GM18909 (cell line): Measurements from ENCODE around the gene KRTAP1-5.
"Not testable (repeated sequence)": the region's sequence is repeated elsewhere in the genome, so short reads cannot be mapped to it uniquely, and the experiment has no call there.

Source experiments
- ATAC-seq: cut with Tn5 transposase; IDR thresholded peaks from one replicate; pipeline ENCODE4 v1.9.1; 2021; ENCODE audit warnings: mild to moderate bottlenecking; ENCODE audit not compliant: unreplicated experiment, poor library complexity

Gene KRTAP1-5

GRCh38 chr17:41026715-41027471 lies at the start of gene KRTAP1-5:
KRTAP1-5 (minus strand) TSS chr17:41027208; CDS start chr17:41027155, 53 bp downstream.
- no peak for ATAC-seq

GRCh38 chr17:41076788-41077187 lies 49.8 kb upstream of the KRTAP1-5 start:
- no peak for ATAC-seq

GRCh38 chr17:41073676-41074075 lies 46.7 kb upstream of the KRTAP1-5 start:
- ATAC-seq: no peak

- no peak for ATAC-seq
These were observed 44.8 kb upstream of the KRTAP1-5 start for GRCh38 chr17:41071606-41072360.

- ATAC-seq: no peak
These were observed 42.0 kb upstream of the KRTAP1-5 start for GRCh38 chr17:41069031-41069430.

- ATAC-seq: no peak
These were observed 40.3 kb upstream of the KRTAP1-5 start for GRCh38 chr17:41067281-41067680.

- no peak for ATAC-seq
These were observed 39.0 kb upstream of the KRTAP1-5 start, which contains the start of gene KRTAP2-4 for GRCh38 chr17:41065829-41066624. KRTAP2-4 (minus strand) TSS chr17:41065879; CDS start chr17:41065845, 34 bp downstream.

GRCh38 chr17:41065016-41065689 lies 38.1 kb upstream of the KRTAP1-5 start:
- not testable (repeated sequence) for ATAC-seq

GRCh38 chr17:41064301-41064700 lies 37.3 kb upstream of the KRTAP1-5 start:
- ATAC-seq: no peak

GRCh38 chr17:41063449-41063848 lies 36.4 kb upstream of the KRTAP1-5 start:
- no peak for ATAC-seq

GRCh38 chr17:41061964-41062363 lies 35.0 kb upstream of the KRTAP1-5 start:
- no peak for ATAC-seq

GRCh38 chr17:41060052-41060604 lies 33.1 kb upstream of the KRTAP1-5 start, which contains the start of gene KRTAP2-3:
KRTAP2-3 (minus strand) TSS chr17:41060114; CDS start chr17:41060050, 64 bp downstream.
- no peak for ATAC-seq

GRCh38 chr17:41059276-41060051 lies 32.5 kb upstream of the KRTAP1-5 start:
- not testable (repeated sequence) for ATAC-seq

GRCh38 chr17:41058741-41059140 lies 31.7 kb upstream of the KRTAP1-5 start:
- no peak for ATAC-seq

- ATAC-seq: no peak
These were observed 30.5 kb upstream of the KRTAP1-5 start for GRCh38 chr17:41057547-41057946.

- ATAC-seq: not testable (repeated sequence)
These were observed 28.1 kb upstream of the KRTAP1-5 start, which contains the start of gene KRTAP2-2 for GRCh38 chr17:41055130-41055529. KRTAP2-2 (minus strand) TSS chr17:41055230; CDS start chr17:41055211, 19 bp downstream.

- ATAC-seq: not testable (repeated sequence)
These were observed 27.5 kb upstream of the KRTAP1-5 start for GRCh38 chr17:41054556-41054955.

- no peak for ATAC-seq
These were observed 27.0 kb upstream of the KRTAP1-5 start for GRCh38 chr17:41054025-41054424.

- ATAC-seq: no peak
These were observed 25.6 kb upstream of the KRTAP1-5 start for GRCh38 chr17:41052566-41052965.
